ENCODE results near the gene NOSTRIN.
A peak's percentile ranks its signal among the peaks of the same experiment; 100 is the strongest.
"Not testable (repeated sequence)": the region's sequence is repeated elsewhere in the genome, so short reads cannot be mapped to it uniquely, and the experiment has no call there.

The NOSTRIN gene

DNA sequence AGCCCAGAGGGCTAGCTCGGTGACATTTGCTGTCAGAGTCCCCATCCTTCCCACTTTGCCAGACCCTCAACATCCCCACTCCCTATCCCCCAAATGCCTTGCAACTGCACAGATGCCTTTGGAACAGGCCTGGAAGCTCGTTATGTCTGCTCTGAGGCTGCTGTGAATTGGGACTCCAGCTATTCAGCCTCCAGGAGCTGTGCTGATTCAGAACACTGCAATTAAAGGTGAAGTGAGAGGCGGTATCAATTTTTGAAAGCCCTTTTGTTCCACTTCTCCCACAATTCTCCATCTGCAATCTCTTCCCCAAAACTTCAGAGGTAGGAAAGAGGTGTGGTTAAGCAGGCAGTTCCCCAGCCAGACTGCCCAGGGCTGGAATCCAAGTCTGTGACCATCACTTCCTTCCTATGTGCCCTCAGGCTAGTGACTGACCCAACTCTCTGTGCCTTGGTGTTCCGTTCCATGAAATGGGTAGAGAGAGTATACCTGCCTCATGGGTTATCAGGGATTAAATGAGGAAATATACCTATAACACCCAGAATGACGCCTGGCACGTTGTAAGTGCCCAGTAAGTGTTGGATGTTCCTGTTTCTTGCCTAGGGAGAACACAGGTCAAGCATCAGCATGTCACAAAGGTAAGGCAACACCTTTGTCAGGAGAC is 17.5 kb downstream of the NOSTRIN start:
- no peak for DNase-seq

DNA sequence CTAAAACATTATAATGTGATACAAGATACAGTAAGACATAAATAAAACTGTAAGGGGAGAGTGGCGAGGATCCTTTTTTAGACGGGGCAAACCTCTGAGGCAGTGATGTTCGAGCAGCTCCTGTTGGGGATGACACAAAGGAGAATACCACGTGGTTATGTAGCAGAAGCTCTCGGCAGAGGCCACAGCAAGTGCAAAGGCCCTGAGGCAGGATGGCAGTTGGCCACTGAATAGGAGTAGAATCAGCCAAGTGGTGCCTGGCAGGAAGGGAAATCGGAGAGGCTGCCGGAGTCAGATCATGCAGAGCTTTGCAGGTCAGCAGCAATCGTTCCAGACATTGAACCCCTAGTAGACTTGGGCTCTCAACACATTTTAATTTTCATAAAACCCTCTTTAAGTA is 19.1 kb downstream of the NOSTRIN start:
- no peak for DNase-seq

DNA sequence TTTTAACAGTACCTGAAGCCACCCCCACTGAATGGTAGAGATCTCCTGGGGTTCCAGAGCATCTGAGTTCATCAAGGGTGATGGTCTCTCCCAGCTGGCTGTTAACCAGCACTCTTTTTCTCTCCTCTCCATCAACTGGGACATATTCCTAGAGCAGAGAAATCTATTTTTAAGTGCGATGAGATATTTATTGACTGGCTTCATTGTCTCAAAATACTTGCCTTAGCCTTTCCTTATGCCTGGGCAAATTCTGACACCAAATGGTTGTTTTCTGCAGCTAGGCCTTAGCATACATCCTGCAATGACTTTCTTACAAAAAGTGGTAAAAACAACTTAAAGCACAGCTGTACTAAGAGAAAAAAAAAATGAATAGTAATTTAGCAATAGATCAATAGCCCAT is 19.6 kb downstream of the NOSTRIN start:
- no peak for DNase-seq

DNA sequence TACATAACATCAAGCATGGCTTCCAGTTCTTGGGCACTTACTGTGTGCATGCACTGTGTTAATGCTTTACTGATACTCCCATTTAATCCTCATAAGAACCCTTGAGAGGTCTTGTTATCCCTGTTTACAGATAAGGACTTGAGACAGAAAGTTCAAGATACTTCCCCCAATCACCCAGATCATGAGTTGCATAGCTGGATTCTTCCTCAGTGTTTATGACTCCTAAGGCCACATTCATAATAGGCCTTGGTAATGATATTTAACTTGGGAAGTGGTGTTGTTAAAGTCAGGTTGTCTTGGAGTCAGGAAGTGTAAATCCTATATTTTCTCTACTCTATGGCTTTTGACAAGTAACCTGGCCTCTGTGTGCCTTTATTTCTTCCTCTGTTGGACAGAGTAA is 22.7 kb downstream of the NOSTRIN start:
- peak; percentile 19 for DNase-seq

DNA sequence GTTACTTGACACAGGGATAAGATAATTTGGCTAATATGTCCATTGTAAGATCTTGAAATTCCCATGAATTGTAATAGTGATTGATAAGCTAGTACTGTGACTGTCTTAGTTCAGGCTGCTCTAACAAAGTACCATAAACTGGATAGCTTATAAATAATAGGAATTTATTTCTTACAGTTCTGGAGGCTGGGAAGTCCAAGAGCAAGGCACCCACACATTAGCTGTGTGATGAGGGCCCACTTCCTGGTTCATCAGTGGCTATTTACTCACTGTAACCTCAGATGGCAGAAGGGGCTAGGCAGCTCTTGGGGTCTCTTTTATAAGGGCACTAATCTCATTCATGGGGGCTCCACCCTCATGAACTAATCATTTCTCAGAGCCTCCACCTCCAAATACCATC is 28.5 kb downstream of the NOSTRIN start:
- no peak for DNase-seq

DNA sequence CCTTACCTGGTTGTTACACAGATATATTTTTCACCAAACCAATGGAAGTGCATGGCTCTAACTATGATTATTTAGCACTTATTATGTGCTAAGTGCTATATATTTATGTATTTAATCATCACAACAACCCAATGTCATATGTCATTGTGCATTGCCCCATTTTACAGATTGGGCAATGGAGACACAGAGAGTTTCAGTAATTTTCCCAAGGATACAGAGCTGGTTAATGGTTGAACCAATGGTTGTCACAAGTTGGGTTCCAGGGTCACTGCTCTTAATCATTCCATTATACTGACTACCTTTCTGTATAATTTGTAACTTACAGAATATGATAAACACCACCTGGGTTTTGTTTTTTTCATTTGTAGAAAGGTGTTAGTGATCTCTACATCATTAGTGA is 29.2 kb downstream of the NOSTRIN start:
- no peak for DNase-seq

DNA sequence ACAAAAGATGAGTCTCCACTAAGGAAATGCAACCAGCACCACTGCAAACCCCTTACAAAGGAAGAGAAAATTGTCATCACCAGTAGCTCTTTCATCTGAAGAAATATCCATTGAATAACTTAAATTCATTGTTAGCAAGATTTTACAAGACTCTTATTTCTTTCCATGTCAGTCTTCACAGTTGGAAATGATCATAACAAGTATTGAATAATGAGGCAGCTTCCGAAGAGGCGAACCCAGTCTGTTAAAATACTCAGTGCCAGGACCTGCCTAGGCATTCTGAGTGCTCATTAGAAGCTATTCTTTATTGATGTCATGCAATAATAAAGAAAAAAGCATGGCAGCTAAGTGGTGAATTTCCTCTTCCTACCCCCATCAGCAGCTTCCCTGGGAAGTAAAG is 33.5 kb downstream of the NOSTRIN start:
- no peak for DNase-seq

DNA sequence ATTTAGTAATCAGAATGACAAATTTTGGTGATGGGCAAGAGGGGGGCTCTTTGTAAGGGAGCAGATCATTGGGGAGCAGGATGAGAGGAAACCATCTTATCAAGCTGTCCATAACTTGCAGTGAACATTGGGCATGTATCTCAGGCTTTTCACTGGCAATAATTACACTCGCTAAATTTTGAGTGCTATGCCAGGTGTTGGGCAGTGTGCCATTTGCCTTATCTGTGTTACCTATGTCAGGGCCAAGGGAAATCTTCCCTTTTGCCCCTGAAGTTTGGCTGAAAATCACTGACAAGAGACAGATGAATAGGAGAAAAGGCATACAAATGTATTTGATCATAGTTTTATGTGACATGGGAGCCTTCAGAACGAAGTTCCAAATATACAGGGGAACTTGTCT is 39.0 kb downstream of the NOSTRIN start:
- no peak for DNase-seq

DNA sequence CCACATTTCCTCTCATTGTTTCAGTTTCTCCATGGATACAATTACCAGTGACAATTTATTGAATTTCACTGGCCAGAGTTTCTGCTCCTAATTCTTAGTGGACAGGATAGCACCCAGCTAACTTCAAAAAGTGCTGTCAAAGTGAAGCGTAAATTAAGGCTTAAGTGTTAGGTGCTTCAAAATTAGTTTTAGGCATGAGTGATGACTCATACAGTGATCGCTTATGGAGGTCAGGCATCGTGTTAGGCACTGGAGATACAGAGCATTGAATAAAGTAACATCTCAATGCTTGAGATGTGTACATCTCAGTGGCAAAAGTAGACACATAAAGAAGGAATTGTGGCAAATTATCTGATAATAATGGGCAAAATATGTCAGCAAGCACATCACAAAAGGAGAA is 40.8 kb downstream of the NOSTRIN start:
- DNase-seq, result no peak

DNA sequence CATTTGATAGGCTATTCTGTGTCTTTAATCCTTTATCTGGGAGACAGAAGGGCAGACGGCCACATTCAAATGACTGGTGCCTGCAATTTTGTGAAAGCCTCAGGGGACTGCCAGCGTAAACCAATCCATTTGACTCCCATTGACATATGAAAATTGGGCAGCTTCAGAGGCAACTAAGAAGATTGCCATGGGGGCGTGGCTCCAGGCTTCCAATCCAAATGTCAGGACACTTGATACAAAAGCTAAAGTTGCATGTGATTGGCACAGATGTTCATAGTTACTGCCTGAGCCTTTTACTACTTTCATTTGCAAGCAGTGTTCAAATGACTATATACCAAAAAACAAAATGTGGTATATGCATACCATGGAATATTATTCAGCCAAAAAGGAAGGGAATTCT is 45.8 kb downstream of the NOSTRIN start:
- peak; percentile 88 for DNase-seq

DNA sequence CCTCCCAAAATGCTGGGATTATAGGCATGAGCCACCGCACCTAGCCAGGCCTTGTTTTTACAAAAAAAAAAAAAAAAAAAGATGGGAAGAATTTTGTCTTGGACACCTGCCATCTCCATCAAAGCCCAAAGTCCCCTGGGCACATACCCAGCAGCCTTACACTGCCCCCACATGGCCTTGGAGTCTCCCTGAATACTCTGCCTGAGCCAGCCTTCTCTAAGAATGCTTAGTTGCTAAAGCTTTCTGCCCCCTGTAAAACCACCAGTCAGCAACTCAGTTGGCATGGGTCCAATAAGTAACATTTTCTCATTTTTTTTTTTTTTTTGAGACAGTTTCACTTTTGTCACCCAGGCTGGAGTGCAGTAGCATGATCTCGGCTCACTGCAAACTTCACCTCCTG is 47.2 kb downstream of the NOSTRIN start:
- peak; percentile 45 for DNase-seq

DNA sequence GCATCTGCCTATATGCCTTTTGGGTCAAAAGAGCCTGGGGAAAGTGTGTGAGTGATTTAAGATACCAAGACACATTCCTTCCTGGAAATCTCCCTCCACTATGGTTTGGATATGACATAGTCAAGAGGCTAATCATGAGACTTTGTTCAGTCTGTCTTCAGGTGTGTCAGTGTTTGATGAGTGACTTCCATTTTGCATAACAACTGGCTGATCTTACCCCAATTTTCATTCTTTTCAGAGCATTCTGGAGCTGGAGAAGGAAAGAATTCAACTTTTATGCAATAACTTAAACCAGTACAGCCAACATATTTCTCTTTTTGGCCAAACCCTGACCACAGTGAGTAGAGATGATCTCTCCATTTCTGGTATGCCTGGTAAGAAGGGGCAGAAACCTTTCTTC is 48.4 kb downstream of the NOSTRIN start:
- no peak for DNase-seq

DNA sequence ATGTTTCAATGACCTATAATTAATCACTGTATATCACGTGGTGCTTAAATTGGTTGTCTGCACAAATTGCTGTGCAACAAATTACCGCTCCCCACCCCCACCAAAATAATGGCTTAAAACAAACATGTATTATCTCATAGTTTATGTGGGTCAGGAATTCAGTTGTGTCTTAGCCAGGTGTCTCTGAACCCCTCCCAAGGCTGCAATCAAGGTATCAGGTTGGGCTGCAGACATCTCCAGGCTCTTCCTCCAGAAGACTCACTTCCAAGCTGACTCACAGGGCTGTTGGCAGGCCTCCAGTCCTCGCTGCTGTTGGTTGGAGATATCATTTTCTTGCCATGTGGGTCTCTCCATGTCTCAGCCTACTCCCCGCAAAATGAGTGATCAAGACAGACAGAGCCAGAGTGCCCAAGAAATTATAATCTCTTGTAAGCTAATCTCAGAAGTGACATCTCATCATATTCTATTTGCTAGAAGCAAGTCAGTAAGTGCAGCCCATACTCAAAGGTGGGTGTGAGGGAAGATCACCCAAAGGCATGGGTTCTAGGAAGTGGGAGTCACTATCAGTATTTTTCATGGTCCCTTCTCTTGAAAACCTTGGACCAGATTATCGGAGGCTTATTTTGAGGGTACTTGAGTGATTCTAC is 49.4 kb downstream of the NOSTRIN start:
- no peak for DNase-seq

DNA sequence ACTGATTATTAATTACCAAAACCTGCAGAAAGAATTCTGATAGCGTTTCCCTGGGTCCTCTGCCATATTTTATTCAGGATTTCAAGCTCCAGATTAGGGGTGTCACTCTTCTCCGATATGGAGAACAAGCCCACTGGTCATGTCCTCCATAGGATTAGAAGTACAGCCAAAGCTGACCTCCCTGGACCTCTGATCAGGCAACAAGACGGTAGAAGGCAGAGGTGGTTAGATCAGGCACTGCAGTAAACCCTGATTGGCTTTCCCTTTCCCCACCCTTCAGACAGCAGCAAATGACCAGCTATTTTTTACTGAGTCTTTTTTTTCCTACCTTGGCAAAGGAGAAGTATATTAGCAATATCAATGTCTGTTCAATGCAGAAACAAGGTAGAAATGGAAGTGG is 50.0 kb downstream of the NOSTRIN start:
- DNase-seq, result no peak

DNA sequence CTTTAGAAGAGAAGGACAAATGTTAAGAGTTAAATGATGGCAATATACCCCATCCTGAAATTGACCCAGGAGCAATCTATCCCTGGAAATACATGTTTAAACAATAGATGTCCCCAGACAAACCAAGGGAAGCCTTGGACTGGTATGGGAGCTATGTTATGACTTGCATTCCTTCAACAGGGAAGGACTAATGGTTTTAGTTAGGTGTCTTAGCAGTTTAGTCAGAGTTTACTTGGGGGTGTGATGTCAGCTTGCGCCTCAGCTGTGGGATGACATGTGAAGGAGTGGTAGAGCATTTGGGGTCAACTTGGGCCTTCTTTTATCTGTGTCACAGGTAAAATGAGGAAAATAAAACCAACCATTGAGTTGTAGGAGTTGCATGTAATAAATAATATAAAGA is 51.0 kb downstream of the NOSTRIN start:
- no peak for DNase-seq

DNA sequence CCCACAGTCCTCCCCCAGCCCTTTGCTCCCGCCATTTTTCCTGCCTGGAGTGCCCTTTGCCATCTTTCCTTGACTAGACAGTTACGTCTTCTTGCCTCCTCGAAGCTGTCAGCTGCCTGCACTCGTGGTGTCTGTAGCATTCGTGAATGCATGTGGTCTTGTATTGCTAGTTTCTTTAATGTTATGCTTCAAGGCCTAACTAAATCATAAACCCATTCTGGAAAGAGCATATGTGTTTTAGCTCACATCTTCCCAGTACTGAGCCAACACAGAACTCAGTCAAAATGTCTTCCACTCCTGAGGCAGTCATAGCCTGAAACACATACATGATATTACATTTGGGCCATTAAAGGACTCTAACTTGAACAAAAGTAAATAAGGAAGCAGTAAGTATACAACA is 52.2 kb downstream of the NOSTRIN start:
- DNase-seq, result no peak

DNA sequence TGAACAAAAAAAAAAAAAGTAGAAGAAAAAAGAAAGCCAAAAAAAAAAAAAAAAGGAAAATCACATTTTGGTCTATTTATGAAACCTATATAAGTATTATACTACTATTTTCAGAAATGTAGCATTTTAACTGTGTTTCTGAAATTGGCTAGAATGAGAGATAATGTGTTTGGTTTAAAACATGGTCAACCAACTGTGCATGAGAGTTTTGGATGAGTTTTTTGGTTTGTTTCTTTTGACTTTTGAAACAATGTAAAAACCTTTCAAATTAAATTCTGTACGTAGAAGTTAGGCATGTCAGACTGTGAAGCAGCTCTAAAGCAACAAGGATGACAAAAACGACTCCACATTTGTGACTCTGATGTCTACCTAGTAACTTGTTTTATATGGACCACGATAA is 53.2 kb downstream of the NOSTRIN start:
- DNase-seq, result no peak

DNA sequence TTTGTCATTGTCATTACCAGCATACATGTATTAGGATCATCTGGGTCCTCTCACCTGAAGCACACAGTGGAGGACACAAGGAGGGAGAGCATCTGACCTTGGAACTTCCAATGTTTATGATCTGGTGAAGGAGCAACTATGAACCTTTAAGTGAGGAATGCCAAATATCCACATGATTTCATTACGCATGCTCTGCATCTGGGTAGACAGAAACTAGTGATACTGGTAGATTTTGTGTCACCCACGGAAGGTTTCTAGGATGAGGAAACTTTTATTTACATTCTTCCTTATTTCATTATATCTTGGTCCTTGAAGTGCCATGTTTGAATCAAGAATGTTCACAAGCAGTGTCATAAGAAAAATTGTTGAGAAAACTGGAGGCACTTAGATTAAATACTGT is 55.7 kb downstream of the NOSTRIN start:
- DNase-seq, result no peak

DNA sequence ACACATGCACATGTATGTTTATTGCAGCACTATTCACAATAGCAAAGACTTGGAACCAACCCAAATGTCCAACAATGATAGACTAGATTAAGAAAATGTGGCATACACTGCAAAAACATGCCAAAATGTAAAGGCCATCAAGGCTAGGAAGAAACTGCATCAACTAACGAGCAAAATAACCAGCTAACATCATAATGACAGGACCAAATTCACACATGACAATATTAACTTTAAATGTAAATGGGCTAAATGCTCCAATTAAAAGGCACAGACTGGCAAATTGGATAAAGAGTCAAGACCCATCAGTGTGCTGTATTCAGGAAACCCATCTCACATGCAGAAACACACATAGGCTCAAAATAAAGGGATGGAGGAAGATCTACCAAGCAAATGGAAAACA is 64.7 kb downstream of the NOSTRIN start:
- not testable (repeated sequence) for DNase-seq

DNA sequence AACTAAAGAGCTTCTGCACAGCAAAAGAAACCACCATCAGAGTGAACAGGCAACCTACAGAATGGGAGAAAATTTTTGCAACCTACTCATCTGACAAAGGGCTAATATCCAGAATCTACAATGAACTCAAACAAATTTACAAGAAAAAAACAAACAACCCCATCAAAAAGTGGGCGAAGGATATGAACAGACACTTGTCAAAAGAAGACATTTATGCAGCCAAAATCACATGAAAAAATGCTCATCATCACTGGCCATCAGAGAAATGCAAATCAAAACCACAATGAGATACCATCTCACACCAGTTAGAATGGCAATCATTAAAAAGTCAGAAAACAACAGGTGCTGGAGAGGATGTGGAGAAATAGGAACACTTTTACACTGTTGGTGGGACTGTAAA is 67.9 kb downstream of the NOSTRIN start:
- DNase-seq, result not testable (repeated sequence)

DNA sequence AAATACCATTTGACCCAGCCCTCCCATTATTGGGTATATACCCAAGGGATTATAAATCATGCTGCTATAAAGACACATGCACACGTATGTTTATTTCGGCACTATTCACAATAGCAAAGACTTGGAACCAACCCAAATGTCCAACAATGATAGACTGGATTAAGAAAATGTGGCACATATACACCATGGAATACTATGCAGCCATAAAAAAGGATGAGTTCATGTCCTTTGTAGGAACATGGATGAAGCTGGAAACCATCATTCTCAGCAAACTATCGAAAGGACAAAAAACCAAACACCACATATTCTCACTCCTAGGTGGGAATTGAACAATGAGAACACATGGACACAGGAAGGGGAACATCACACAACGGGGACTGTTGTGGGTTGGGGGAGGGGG is 68.4 kb downstream of the NOSTRIN start:
- not testable (repeated sequence) for DNase-seq

DNA sequence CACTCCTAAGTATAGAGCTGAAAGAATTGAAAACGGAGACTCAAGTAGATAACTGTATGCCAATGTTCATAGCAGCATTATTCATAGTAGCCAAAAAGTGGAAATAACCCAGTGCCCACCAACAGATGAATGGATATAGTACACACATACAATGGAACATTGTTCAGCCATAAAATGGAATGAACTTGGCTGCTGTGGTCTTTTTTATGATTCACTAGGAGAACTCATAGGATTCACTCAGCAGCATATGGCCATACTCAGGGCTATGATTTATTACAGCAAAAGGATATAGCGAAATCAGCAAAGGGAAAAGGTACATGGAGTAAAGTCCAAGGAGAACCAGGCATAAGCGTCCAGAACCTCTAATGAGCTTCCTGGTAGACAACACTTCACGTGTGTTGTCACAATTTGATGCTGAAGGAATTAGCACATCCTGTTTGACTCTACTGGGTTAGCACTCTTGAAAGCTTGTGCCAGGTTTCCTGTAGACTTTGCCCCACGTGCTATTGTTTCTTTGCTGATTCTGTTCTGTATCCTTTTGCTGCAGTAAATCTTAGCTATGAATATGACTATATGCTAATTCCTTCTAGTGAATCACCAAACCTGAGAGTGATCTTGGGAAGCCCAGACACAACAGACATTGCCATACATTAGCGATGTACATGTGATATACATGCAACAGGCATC is 72.1 kb downstream of the NOSTRIN start:
- DNase-seq, result no peak

DNA sequence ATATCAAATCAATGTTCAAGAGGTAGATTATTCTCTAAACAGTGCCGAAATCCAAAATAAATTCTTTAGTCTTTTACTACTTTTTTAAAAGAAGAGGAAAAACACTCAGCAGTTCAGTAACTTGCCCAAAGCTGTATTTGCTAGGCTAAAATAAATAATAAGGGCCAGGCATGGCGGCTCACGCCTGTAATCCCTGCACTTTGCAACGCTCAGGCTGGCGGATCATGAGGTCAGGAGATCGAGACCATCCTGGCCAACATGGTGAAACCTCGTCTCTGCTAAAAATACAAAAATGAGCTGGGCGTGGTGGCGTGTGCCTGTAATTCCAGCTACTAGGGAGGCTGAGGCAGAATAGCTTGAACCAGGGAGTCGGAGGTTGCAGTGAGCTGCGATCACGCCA is 79.7 kb downstream of the NOSTRIN start:
- not testable (repeated sequence) for DNase-seq

DNA sequence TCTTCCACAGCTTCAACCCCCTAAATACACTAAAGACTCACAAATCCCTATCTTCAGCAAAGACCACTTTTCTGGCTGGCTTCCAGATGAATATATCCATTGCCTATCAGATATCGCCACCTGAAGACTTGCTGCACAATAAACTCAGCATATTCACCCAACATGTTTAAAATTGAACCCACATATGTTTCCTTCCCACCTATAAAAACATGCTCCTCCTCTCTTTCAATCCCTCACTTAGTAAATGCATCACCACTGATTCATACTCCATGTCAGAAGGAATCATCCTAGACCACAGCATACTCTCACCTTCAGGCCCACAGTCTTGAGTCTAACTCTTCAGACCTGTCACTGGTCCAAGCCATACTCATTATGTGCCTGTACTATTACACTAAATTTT is 82.5 kb downstream of the NOSTRIN start:
- no peak for DNase-seq

DNA sequence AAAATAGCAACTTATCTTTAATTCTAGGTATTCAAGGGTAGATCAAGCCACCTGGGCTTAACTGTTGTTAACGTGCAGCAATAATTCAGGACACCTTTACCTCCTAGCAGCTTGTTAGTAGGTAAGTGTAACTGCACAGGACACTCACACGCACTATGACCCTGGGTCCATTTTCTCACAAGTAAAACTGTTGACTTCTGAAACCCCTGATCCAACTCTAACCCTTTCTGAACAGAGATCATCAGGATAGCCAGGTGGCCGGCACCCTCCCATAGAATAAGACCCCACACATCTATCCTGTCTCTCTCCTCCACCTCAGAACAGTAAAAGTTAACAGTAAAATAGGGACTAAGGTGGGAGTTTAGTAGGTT is 87.2 kb downstream of the NOSTRIN start:
- DNase-seq, result peak; percentile 54

Measured in NCI-H82 (cell line).